LHCN-M2 (cell line): Measurements from ENCODE around the gene HMX1. TPM values are rescaled to one million over a fixed set of nuclear protein-coding genes. Genes with fewer than 3 reads are reported as not detected.

Experiments
- DNase-seq: peaks from one replicate; pipeline ENCODE4 v3.0.0-alpha.2; 2012; ENCODE audit warnings: low read depth
- total RNA-seq: library from RNA; depleted of rRNA; stranded (reverse); fragments of >200 nt; gene quantifications from 2 replicates; pipeline ENCODE4 v1.2.3, GENCODE V29; 2014

HMX1 gene
- total RNA-seq, 1 experiment from 2014 or later = not detected

GRCh38 chr4:8869002-8869897, 2.4 kb downstream of the HMX1 start:
- no peak for DNase-seq

GRCh38 chr4:8868321-8869001, 3.2 kb downstream of the HMX1 start:
- no peak for DNase-seq

- no peak for DNase-seq
Observed at GRCh38 chr4:8867624-8868320, 3.9 kb downstream of the HMX1 start.

GRCh38 chr4:8866828-8867623, 4.6 kb downstream of the HMX1 start:
- no peak for DNase-seq

- no peak for DNase-seq
Observed at GRCh38 chr4:8866421-8866820, 5.2 kb downstream of the HMX1 start.

GRCh38 chr4:8865681-8866310, 5.8 kb downstream of the HMX1 start:
- no peak for DNase-seq

- no peak for DNase-seq
Observed at GRCh38 chr4:8864912-8865680, 6.5 kb downstream of the HMX1 start.

GRCh38 chr4:8863686-8864682, 7.7 kb downstream of the HMX1 start:
- DNase-seq = no peak

- no peak for DNase-seq
Observed at GRCh38 chr4:8862800-8863685, 8.6 kb downstream of the HMX1 start.

GRCh38 chr4:8862334-8862733, 9.3 kb downstream of the HMX1 start:
- no peak for DNase-seq

GRCh38 chr4:8861576-8862295, 9.9 kb downstream of the HMX1 start:
- DNase-seq = no peak

- no peak for DNase-seq
Observed at GRCh38 chr4:8860892-8861575, 10.6 kb downstream of the HMX1 start.

- DNase-seq = no peak
Observed at GRCh38 chr4:8860096-8860891, 11.3 kb downstream of the HMX1 start.

GRCh38 chr4:8859550-8860095, 12.0 kb downstream of the HMX1 start:
- no peak for DNase-seq

GRCh38 chr4:8858701-8859210, 12.9 kb downstream of the HMX1 start:
- DNase-seq = no peak
